Smooth muscle cell of the brain vasculature (primary cell): ENCODE data around the gene SETD2.
"Not testable (repeated sequence)": the region's sequence is repeated elsewhere in the genome, so short reads cannot be mapped to it uniquely, and the experiment has no call there.

Experiments
- DNase-seq: peaks from one replicate; pipeline ENCODE4 v3.0.0-alpha.2; 2012; ENCODE audit warnings: low read depth, low spot score

SETD2 gene

DNA sequence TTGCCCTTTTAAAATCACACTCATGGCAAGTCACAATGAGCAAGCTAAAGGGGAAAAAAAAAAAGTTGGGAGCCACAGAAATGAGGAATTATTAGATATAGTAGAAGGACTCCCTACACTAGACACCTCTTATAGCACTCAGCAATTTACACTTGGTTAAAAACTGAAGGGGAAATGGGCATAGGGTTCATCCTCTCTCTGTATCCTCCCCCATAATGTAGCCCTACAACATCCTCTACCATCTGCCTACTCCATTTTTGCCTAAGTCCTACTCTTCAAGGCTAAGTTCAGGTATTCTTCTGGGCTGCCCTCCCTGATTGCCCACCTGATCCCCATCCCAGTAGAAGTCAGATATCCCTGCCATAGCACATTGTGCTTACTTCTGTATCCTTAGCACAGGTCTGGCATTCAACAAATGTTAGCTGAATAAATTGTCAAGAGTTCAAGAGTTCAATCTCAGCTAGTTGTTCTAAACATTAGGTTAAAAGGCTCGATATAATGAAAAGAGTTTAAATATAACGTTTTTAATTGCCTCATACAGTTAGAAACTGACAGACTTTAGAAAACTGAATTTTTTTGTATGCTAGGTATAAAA lies 14.5 kb downstream of the SETD2 start:
- no peak for DNase-seq

DNA sequence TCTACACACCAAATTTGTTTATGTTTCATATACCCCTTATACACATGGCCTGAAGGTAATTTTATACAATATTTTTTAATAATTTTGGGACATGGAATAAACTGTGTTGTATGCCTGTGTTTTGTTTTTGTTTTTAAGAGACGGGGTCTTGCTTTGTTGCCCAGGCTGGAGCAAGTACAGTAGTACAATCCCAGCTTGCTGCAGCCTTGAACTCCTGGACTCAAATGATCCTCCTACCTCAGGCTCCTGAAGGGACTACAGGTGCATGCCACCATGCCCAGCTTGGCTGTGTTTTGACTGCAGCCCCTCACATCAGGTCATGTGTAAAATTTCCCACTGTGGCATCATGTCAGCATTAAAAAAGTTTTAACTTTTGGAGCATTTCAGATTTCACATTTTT lies 18.6 kb downstream of the SETD2 start:
- DNase-seq = no peak

DNA sequence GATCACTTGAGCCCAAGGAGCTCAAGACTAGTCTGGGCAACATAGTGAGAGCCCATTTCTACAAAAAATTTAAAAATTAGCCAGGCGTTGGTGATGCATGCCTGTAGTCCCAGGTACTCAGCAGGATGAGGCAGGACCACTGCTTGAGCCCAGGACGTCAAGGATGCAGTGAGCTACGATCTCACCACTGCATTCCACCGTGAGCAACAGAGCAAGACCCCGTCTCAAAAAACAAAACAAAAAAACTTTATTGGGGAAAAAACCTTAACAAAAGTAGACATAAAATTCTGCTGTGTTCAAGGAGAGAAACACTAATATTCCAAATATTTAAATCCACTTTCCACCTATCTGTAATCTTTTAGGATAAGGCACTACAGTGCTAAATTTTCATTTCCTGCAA lies 20.8 kb downstream of the SETD2 start:
- DNase-seq = no peak

DNA sequence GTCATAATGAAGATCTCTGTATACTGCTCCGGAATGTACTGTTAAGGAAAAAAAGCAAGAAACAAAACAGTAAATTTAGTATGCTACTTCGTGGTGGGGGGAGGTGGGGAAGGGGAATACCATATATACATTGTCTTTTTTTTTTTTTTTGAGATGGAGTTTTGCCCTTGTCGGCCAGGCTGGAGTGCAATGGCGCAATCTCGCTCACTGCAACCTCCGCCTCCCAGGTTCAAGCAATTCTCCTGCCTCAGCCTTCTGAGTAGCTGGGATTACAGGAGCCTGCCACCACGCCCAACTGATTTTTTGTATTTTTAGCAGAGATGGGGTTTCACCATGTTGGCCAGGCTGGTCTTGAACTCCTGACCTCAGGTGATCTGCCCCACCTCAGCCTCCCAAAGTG lies 21.4 kb downstream of the SETD2 start:
- DNase-seq = not testable (repeated sequence)

DNA sequence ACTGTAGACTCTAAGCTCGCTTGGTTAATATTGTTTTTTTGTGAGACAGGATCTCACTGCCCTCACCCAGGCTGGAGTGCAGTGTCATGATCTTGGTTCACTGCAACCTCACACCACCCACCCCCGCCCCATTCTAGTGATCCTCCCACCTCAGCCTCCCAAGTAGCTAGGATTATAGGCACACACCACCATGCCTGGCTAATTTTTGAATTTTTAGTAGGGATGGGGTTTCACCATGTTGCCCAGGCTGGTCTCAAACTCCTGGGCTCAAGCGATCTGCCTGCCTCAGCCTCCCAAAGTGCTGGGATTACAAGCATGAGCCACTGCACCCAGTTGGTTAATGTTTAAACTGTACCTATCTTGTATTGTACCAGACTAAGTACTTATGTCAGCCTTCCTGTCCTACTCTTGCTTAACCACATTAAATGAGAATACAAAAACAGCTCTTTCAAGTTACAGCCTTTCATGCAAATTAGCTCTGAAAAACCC lies 22.9 kb downstream of the SETD2 start:
- DNase-seq = not testable (repeated sequence)

DNA sequence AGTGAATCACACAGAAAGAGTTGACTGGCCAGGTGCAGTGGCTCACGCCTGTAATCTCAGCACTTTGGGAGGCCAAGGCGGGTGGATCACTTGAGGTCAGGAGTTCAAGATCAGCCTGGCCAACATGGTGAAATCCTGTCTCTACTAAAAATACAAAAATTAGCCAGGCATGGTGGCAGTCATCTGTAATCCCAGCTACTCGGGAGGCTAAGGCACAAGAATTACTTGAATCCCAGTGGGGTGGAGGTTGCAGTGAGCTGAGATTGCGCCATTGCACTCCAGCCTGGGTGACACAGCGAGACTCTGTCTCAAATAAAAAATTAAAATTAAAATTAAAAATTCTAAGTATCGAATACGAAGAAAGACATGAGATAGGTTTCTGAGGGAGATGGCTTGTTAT lies 23.4 kb downstream of the SETD2 start:
- not testable (repeated sequence) for DNase-seq

DNA sequence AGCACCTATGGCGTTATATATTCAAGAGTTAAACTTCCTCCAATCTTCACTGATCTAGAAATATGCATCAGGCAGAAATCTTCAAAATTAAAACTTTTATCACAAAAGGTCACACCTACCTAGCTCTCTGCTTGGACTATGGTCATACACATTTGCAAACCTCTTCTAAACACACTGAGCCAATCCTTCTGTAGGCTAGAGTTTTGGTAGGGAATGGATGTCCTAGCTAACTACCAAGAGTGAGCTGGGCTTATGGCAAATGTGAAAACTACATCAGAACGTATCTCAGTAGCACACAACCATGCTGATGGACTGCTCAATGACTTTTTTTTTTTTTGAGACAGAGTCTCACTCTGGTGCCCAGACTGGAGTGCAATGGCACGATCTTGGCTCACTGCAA lies 29.6 kb downstream of the SETD2 start:
- no peak for DNase-seq

DNA sequence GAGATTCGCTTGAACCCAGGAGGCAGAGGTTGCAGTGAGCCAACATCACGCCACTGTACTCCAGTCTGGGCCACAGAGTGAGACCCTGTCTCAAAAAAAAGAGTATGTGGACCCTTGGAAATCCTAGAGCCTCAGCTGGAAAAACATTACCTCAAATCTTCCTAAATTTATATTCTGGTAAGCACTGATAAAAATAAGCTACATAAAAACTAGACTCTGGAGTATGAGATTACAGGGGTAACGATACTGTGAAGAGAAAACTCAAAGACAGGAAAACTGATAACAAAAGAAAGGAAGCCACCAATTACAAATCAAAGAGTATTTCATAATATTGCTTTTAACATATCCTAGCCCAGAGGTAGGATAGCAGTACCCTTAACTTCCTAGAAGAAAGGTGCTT lies 30.3 kb downstream of the SETD2 start:
- DNase-seq = no peak

DNA sequence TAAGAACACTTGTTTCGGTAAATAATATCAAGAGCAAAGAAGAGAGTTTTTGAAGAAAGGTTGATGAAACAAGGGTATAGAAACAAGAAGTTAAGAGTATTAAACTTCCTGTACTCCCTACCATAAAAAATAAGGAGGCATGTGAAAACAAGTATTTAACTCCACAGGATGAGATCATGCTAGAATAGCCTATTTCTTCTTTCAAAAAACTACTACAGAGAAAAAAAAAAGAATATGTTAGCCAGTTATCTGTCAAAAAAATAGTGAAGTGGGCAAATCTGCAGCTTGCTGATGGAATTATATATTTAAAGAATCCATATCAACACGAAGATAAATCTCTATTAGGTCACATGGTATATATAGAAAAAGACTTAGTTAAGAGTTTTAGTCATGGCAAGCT lies 33.4 kb downstream of the SETD2 start:
- no peak for DNase-seq

DNA sequence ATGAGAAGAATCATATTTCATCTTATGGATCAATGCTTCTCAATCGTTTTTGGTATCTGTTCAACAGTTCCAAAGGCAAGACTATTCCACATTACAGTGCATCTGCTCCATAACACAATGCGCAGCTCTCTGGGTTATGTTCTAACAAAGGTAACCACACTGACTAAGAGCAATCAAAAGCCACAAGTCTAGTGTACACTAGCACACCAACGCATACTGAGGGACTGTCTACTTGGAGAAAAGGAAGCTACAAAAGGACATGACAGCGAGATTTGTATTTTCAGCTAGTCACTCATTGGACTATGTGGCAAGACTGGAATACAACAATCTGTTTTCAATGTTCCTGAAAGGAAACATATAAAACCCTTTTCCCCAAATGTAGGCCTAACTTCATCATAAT lies 35.8 kb downstream of the SETD2 start:
- DNase-seq = no peak

DNA sequence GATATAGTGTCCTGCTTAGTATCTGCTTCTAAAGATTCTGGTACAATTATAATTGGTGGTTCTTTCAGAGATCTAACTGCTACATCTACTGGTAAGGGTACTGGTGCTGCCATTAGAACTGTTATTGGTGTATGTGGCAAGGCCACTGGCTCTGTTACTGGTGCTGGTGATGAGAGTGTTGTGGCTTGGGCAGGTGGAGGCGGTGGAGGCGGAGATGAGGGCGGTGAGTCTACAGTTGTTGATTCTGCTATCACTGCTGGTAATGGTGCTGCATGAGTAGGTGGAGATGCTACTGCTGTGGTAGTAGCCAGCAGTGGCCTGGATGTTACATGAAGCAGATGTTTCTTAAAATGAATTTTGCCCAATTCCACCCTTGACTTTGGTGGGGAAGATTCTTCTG lies 40.1 kb downstream of the SETD2 start:
- DNase-seq = no peak

DNA sequence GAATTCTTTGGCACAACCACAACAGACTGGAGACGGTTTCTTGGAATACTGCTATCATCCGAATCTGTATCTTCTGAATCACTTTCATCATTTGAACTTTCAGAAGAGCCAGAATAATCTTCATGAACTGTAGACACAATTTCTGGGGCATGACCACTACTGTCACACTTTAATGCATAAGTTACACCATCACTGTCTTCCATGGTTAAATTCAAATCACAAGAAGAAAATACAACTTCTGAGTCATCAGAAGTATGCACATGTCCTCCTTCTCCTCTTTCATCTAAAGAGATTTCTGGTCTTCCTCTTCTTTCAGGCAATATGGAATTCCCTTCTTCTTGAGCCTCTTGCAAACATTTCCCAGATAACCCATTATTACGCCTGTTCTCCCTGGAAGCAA lies 42.5 kb downstream of the SETD2 start:
- DNase-seq = no peak

DNA sequence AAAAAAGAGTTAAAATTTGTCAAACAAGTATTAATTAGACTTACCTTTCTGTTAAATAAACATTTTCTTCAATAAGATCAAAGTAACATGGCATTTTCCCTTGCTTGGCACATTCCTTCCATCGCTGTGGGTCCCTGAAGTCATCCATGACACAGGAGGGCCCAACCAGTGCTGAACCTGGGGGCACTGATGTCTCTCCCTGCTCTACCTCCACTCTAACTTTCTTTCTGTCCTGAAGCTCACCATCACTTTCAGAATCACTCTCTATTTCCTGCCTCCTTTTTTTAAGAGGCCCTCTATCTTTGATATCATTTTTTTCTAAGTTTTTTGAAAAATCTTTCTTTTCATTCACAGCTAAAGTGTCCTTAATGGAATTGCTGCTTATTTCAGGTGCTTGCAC lies 43.8 kb downstream of the SETD2 start:
- DNase-seq = no peak

DNA sequence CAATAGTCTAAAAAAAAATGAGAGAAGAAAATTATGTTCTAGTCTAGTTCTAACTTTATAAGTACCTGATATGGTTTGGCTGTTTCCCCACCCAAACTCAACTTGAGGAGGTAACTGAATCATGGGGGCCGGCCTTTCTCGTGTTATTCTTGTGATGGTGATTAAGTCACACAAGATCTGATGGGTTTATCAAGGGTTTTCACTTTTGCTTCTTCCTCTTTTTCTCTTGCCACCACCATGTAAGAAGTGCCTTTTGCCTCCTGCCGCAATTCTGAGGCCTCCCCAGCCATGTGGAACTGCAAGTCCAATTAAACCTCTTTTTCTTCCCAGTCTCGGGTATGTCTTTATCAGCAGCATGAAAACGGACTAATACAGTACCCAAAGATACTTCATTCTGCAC lies 44.5 kb downstream of the SETD2 start:
- not testable (repeated sequence) for DNase-seq

DNA sequence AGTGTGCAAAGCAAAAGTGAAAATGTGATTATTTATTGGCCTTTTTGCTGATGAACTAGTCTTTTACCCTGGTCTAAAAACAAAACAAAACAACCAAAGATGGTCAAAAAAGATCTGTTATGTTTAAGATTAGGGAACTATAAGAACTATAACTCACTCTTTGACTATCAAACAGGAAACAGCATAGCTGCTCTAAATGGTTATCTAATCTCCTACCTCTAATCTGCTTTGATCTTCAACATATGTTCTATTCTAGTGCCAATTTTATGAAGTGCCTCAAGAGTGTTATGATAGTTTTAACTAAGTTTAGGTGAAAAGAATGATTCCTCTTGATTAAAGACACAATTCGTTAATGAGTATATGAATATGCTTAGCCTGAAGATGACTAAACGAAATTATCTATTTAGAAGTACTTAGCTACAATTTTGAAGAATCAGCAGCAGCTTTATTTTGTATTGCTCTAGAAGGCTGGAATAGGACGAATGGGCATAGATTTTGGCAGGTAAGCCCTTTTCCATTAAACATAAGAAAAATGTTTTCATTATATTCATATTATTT lies 46.0 kb downstream of the SETD2 start:
- DNase-seq = no peak

DNA sequence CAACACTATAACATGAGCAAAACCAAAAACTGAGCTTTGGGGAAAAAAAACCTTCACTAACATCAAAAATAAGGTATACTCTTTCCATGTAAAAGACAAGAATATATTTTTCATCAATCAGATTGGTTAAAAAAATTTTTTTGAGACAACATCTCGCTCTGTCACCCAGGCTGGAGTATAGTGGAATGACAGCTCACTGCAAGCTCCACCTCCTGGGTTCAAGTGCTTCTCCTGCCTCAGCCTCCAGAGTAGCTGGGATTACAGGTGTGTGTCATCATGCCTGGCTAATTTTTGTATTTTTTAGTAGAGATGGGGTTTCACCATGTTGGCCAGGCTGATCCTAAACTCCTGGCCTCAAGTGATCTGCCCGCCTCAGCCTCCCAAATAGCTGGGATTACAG lies 48.4 kb downstream of the SETD2 start:
- not testable (repeated sequence) for DNase-seq

DNA sequence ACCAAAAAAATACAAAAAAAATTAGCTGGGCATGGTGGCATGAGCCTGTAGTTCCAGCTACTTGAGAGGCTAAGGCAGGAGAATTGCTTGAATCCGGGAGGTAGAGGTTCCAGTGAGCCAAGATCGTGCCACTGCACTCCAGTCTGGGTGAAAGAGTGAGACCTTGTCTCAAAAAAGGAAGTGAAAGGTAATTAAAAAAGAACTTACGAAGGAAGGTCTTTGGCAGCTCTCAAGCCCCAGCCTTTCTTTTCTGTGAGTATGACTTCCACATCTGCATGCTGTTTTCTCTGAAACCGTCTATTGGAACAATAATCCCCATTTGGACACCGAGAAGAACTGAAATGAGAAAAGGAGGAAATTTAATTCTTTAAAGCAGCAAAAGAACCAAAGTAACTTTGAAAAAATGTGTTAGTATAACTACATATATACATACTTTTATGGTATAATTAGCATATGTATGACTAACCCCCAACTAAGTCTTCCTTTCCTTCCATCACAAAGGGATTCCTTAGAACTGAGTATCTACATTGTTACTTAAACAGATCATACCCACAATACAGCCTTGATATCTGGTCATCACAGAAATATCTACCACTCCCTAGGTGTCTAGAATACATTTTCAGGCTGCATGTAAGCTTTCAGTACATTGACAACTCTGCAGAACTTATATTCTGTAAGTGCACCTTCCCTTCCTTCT lies 50.1 kb downstream of the SETD2 start:
- DNase-seq = no peak

DNA sequence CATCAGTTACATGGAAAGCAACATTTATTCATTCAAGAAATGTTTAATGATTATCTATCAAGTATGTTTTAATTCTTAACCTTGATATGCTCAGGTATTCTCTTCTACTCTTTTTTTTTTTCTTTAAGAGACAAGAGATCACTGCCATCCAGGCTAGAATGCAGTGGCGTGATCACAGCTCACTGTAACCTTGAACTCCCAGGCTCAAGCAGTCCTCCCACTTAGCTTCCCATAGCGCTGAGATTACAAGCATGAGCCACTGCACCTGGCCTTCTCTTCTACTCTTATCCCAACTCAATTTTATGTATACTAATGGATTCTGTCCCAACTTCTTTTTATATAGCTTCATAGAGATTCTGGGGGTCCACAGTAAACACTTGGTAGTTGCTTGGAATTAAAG lies 50.9 kb downstream of the SETD2 start:
- no peak for DNase-seq

DNA sequence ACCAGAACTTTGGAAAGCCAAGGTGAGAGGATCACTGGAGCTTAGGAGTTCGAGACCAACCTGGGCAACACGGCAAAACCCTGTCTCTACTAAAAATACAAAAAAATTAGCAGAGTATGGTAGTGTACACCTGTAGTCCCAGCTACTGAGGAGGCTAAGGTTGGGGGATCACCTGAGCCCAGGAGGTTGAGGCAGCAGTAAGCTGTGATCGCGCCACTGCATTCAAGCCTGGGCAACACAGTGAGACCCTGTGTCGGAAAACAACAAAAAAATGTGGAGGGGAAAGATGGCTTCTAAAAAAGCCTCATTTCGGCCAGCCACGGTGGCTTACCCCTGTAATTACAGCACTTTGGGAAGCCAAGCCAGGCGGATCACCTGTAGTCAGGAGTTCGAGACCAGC lies 54.5 kb downstream of the SETD2 start:
- DNase-seq = no peak

DNA sequence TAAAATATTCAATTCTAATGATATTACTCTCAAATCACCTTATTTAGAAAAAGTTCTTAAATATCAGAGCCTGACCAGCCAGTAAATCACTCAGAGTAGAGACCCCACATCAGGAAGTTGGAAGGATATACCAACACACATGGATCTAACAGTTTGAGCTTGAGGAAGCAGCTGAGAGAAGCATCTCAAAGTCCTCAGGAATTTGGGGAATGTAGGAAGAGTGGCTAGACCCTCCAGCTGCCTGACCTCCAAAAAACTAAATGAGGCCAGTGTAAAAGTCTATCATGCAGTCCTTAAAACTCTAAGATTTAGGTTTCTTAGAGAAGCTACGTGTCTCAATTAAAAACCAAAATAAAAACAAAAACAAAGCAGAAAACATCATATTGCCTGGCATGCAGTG lies 55.4 kb downstream of the SETD2 start:
- DNase-seq = no peak

DNA sequence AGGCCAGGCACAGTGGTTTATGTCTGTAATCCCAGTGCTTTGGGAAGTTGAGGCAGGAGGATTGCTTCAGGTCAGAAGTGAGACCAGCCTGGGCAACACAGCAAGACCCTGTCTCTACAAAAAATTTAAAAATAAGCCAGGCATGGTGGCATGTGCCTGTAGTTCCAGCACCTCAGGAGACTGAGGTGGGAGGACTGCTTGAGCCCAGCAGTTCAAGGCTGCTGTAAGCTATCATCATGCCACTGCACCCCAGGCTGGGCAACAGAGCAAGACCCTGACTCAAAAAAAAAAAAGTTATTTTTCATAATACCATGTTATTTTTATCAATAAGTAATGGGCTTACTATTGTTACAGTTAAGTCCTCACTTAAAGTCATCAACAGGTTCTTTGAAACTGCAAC lies 59.7 kb downstream of the SETD2 start:
- DNase-seq = no peak

DNA sequence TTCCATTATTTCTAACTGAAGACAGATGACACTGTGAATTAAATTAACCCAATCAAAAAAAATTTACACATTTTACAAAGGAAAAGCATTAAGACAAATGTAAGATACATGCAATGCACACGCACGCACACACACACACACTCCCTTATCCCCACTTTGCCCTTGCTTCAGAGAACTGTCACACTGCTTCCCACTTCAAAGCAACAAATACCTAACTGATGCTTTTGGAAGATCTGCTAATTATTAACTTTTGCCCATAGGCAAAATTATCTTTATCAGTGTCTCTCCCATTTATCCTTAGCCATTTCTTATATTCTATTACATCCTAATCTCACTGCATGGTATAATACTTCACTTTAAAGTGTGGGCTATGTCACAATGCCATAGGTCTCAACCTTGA lies 60.3 kb downstream of the SETD2 start:
- DNase-seq = no peak

DNA sequence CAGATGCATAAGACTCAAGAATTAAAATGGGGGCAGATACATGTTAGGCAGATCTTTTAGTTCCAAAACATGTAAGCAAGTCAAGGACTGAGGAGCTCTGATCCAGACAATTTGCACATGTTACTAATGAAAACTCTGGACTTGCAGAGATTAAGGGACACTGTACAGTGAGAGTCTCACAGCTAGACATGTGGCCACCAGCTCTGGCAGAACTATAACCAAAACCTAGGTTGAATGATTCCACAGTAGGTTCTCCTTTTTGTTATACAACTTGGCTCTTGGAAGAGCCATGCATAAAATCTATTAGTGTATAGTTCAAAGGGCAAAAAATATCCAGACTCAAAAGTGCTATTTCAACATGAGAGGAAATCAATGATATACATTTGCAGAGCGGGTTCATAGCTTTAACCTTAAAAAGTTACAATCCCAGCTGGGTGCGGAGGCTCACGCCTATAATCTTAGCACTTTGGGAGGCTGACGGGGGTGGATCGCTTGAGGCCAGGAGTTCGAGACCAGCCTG lies 61.8 kb downstream of the SETD2 start:
- no peak for DNase-seq
